ENCODE measurements around the gene IMPACT.

DNA sequence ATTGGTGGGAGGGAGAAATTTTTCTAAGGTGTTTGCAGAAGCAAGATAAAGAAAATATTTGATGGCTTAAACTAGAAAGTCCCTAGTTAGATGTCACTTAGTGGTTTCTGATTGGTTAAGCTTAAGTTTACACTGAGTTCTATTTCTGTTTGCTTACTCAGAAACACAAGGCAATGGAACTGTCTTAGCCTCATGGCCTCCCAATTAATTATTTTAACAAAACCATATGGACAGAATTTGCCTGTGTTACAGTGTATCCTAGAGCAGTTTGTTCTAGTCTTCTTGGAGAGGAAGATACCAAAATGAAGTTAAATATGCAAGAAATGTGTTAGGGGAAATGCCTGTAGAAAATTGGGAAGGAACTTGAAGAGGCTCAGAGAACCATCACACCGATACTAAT, 4.6 kb upstream of the IMPACT start:
- TF ChIP-seq POLR2A (IDR thresholded peaks at IDR 0.05) (no peak), POLR2AphosphoS5 (IDR thresholded peaks at IDR 0.05) (no peak)
- TF ChIP-seq, protein P1, sequence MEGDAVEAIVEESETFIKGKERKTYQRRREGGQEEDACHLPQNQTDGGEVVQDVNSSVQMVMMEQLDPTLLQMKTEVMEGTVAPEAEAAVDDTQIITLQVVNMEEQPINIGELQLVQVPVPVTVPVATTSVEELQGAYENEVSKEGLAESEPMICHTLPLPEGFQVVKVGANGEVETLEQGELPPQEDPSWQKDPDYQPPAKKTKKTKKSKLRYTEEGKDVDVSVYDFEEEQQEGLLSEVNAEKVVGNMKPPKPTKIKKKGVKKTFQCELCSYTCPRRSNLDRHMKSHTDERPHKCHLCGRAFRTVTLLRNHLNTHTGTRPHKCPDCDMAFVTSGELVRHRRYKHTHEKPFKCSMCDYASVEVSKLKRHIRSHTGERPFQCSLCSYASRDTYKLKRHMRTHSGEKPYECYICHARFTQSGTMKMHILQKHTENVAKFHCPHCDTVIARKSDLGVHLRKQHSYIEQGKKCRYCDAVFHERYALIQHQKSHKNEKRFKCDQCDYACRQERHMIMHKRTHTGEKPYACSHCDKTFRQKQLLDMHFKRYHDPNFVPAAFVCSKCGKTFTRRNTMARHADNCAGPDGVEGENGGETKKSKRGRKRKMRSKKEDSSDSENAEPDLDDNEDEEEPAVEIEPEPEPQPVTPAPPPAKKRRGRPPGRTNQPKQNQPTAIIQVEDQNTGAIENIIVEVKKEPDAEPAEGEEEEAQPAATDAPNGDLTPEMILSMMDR (IDR thresholded peaks at IDR 0.05): no peak

Data from suprapubic skin (tissue), 4 donors.